BE2C (cell line): ENCODE results near the gene ZFYVE28.
A peak's percentile ranks its signal among the peaks of the same experiment; 100 is the strongest.

Experiments used
- DNase-seq: peaks from one replicate; pipeline ENCODE4 v3.0.0-alpha.2; 2020
- H3K27me3 ChIP-seq: fragments of 250-450 bp; sonication (Bioruptor Pico); 2 replicates; pipeline ENCODE4 v1.5.1; 2020; ENCODE audit warnings: mild to moderate bottlenecking
- H3K36me3 ChIP-seq: fragments of 250-450 bp; sonication (Bioruptor Pico); 2 replicates; pipeline ENCODE4 v1.5.1; 2020; ENCODE audit warnings: mild to moderate bottlenecking
- H3K4me1 ChIP-seq: fragments of 250-450 bp; sonication (Bioruptor Pico); 2 replicates; pipeline ENCODE4 v1.5.1; 2020
- H3K4me3 ChIP-seq: 2 replicates; pipeline ENCODE4 v1.5.1; 2011; ENCODE audit warnings: low read depth, low read length
- H3K9me3 ChIP-seq: fragments of 250-450 bp; sonication (Bioruptor Pico); 2 replicates; pipeline ENCODE4 v1.5.1; 2020
- CTCF ChIP-seq: IDR thresholded peaks from 2 replicates; pipeline ENCODE4 v1.5.1; 2012; ENCODE audit warnings: mild to moderate bottlenecking, low read depth, low read length

The ZFYVE28 gene

DNA sequence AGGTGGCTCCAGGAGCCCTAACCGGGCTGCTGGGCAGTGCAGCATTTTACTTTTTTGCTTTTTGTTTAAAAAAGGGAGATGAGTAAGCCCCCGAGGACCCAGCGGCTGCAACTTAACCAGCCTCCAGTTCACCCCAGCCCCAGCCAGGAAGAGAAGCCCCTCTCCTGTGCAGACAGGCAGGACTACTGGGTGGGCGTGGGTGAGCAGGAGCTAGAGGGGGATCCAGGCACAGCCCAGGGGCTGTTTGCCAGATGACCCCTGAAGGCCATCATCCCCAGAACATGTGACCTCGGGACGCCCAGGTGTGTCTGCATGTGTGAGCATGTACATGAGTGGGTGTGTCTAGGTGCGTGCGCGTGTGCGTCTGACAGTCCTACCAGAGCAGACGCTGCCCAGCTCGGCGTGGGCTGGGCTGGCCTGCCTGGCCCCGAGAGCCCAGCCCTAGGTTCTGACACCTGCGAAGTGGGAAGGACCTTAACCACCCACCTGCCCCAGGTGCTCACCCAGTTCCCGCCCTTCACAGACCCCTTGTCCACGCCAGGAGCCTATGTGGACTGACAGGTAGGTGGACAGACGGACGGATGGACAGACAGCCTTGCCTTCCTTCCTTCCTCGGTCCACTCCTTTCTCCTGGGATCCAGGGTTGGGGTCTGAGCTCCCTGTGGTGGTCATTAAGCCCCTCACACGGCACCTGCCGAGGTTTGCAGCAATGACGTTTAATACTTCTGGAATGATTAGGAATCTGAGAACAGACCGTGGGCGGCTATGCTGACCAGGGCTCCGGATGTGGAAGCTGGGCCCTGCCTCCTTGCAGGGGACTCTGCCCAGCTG lies 168.7 kb downstream of the ZFYVE28 start:
- Histone ChIP-seq H3K27me3 (no peaks in the 10 kb centered on the region), H3K4me3 (no peak overlapping the region), H3K4me1 (no peaks in the 10 kb centered on the region), H3K9me3 (no peaks in the 10 kb centered on the region), H3K36me3 (peaks cover 31% of the 10 kb centered on the region)
- TF ChIP-seq CTCF = no peak
- DNase-seq = peak; percentile 4

DNA sequence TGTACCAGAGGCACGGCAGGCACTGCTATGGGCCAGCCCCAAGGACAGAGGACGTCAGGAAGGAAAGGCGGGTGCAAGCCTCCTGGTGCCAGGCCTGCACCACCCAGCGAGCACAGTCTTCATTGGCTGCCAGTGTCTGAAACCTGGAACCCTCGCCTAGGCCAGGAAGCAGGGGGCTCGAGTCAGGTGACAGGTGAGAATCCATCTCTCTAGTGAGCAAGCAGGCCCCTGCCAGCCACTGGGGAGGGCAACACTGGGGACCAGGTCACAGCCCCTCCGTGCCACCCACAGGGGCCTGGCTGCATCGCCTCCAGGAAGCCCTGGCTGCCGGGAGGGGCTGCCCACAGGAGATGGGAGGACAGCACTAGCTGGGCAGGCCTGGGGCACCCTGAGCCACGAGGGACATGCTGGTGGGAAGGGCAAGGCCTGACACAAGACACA lies 169.6 kb downstream of the ZFYVE28 start:
- Histone ChIP-seq H3K27me3 (no peaks in the 10 kb centered on the region), H3K4me3 (no peak overlapping the region), H3K36me3 (peaks cover 30% of the 10 kb centered on the region), H3K9me3 (no peaks in the 10 kb centered on the region), H3K4me1 (no peaks in the 10 kb centered on the region)
- DNase-seq = peak; percentile 7
- TF ChIP-seq CTCF = no peak

GRCh38 chr4:2248044-2248780 lies 170.2 kb downstream of the ZFYVE28 start:
- H3K4me1 ChIP-seq = no peaks in the 10 kb centered on the region

DNA sequence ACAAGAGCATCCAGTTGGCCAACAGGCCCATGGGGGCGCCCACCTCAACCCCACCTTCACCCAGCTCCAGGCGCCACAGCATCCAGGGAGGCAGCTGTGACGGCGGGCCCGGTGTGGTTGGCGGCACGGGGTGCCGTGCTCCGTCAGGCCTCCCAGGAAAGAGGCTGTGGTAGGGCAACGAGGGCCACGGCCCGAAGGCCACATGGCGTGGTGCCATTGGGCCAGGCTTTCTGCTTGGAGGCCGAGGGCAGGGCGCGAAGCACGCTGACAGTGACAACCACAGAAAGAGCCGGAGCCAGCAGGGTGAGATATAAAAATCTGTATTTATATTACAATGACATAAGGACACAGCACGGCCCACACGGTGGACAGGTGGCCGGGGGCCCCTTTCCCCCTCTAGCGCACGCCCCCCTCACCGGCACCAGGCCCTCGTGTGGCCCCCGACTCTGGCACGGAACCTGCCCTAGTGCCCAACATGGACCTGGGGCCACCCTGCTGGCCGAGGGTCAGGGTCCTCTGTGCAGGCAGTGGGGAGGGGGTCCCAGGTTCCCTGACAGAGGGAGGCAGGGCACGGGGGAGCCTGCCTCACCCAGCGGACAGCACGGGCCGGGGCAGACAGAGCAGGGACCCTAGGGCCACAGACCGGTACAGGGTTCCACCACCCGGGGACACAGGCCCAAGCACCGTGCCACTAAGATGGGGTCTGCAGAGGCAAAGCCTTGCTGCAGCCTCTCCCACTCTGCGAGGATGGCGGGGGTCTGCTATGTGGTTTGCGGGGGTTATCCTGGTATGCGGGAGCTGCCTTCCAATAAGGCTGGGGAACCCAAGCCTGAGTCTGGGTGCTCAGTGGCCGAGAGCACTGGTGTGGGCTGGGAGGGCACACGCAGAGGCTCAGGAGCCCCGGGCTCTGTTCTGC lies 171.1 kb downstream of the ZFYVE28 start:
- H3K27me3 ChIP-seq = no peaks in the 10 kb centered on the region
- TF ChIP-seq CTCF = no peak
- H3K36me3 ChIP-seq = peaks cover 24% of the 10 kb centered on the region
- H3K4me3 ChIP-seq = no peak overlapping the region
- no peaks in the 10 kb centered on the region for H3K4me1 ChIP-seq
- H3K9me3 ChIP-seq = no peaks in the 10 kb centered on the region
- peak; percentile 5 for DNase-seq

More at GRCh38 chr4:2248044-2248780, 170.2 kb downstream of the ZFYVE28 start:
- TF ChIP-seq CTCF = no peak
- no peak overlapping the region for H3K4me3 ChIP-seq
- no peaks in the 10 kb centered on the region for H3K27me3 ChIP-seq
- H3K9me3 ChIP-seq = no peaks in the 10 kb centered on the region
- H3K36me3 ChIP-seq = peaks cover 24% of the 10 kb centered on the region
- peak; percentile 14 for DNase-seq

- Histone ChIP-seq H3K4me1 (no peaks in the 10 kb centered on the region), H3K27me3 (no peaks in the 10 kb centered on the region)
- no peak for TF ChIP-seq CTCF
These were observed 171.9 kb downstream of the ZFYVE28 start for GRCh38 chr4:2246384-2247127.

More at GRCh38 chr4:2246384-2247127, 171.9 kb downstream of the ZFYVE28 start:
- Histone ChIP-seq H3K36me3 (peaks cover 20% of the 10 kb centered on the region), H3K9me3 (no peaks in the 10 kb centered on the region), H3K4me3 (no peak overlapping the region)
- peak; percentile 4 for DNase-seq
